MM.1S (cell line): ENCODE results near the gene IL22RA1.
A peak's percentile ranks its signal among the peaks of the same experiment; 100 is the strongest.

ENCODE experiments used
- DNase-seq: peaks from one replicate; pipeline ENCODE4 v3.0.0-alpha.2; 2015
- H2AFZ ChIP-seq: fragments of 300-600 bp; sonication (generic); 2 replicates; pipeline ENCODE4 v1.6.0; 2016; ENCODE audit warnings: antibody characterized with exemption, low read length
- H3F3A ChIP-seq: fragments of 300-600 bp; sonication (generic); 2 replicates; pipeline ENCODE4 v1.6.1; 2016; ENCODE audit warnings: mild to moderate bottlenecking, antibody characterized with exemption, low read length, moderate library complexity, mixed read lengths; ENCODE audit not compliant: insufficient read depth
- H3K27ac ChIP-seq: fragments of 300-600 bp; sonication (generic); 2 replicates; pipeline ENCODE4 v1.5.1; 2016; ENCODE audit warnings: mild to moderate bottlenecking, low read length
- H3K27me3 ChIP-seq: fragments of 300-600 bp; sonication (generic); replicated peaks from 2 replicates; pipeline ENCODE4 v1.6.0; 2016; ENCODE audit warnings: low read length; ENCODE audit not compliant: insufficient read depth
- H3K36me3 ChIP-seq: fragments of 300-600 bp; sonication (generic); replicated peaks from 2 replicates; pipeline ENCODE4 v1.6.1; 2016; ENCODE audit warnings: mild to moderate bottlenecking, low read length, mixed read lengths; ENCODE audit not compliant: insufficient read depth
- H3K4me1 ChIP-seq: fragments of 300-600 bp; sonication (generic); 2 replicates; pipeline ENCODE4 v1.6.1; 2016; ENCODE audit warnings: low read length, mixed read lengths
- H3K4me2 ChIP-seq: fragments of 300-600 bp; sonication (generic); 2 replicates; pipeline ENCODE4 v1.6.0; 2016; ENCODE audit warnings: low read depth, low read length
- H3K4me3 ChIP-seq: fragments of 300-600 bp; sonication (generic); 2 replicates; pipeline ENCODE4 v1.5.1; 2016; ENCODE audit warnings: low read length, mixed read lengths
- H3K79me2 ChIP-seq: fragments of 300-600 bp; sonication (generic); 2 replicates; pipeline ENCODE4 v1.6.1; 2016; ENCODE audit warnings: mixed run types, low read length, mixed read lengths
- H3K9ac ChIP-seq: fragments of 300-600 bp; sonication (generic); 2 replicates; pipeline ENCODE4 v1.6.1; 2016; ENCODE audit warnings: low read length, mixed read lengths
- H3K9me2 ChIP-seq: fragments of 300-600 bp; sonication (generic); replicated peaks from 2 replicates; pipeline ENCODE4 v1.6.1; 2016; ENCODE audit warnings: mild to moderate bottlenecking, low read length, mixed read lengths; ENCODE audit not compliant: insufficient read depth
- H3K9me3 ChIP-seq: fragments of 300-600 bp; sonication (generic); replicated peaks from 2 replicates; pipeline ENCODE4 v1.6.1; 2016; ENCODE audit warnings: mild to moderate bottlenecking, low read length, mixed read lengths; ENCODE audit not compliant: insufficient read depth
- H4K20me1 ChIP-seq: fragments of 300-600 bp; sonication (generic); 2 replicates; pipeline ENCODE4 v1.6.1; 2016; ENCODE audit warnings: mild to moderate bottlenecking, low read length, moderate library complexity, mixed read lengths; ENCODE audit not compliant: insufficient read depth
- CTCF ChIP-seq: fragments of 300-600 bp; sonication (generic); IDR thresholded peaks from 2 replicates; pipeline ENCODE4 v1.5.1; 2016; ENCODE audit warnings: antibody characterized with exemption, low read length, mixed read lengths
- EZH2 ChIP-seq: fragments of 300-600 bp; sonication (generic); optimal IDR thresholded peaks from 2 replicates; pipeline ENCODE3; 2017; ENCODE audit warnings: low read depth, mild to moderate bottlenecking, antibody characterized with exemption, low read length, mixed read lengths
- EZH2phosphoT487 ChIP-seq: fragments of 300-600 bp; sonication (generic); IDR thresholded peaks from 2 replicates; pipeline ENCODE4 v1.6.1; 2018; ENCODE audit warnings: antibody characterized with exemption, low read length

The IL22RA1 gene

GRCh38 chr1:24173638-24174575 is 31.0 kb upstream of the IL22RA1 start:
- peaks cover 12% of the 10 kb centered on the region for H4K20me1 ChIP-seq
- H3K36me3 ChIP-seq: peaks cover 15% of the 10 kb centered on the region; the same call in 1 of the 2 replicates
- H3K4me2 ChIP-seq: no peak overlapping the region
- H3K9me3 ChIP-seq: no peaks in the 10 kb centered on the region
- H3K27me3 ChIP-seq: no peaks in the 10 kb centered on the region
- H3K9me2 ChIP-seq: no peaks in the 10 kb centered on the region
- no peak overlapping the region for H3K4me3 ChIP-seq
- H3K27ac ChIP-seq: 0 out of 2 replicates have a peak overlapping the region, but pooled peaks have one; percentile 29
- H3K79me2 ChIP-seq: peaks cover 100% of the 10 kb centered on the region
- peaks cover 7% of the 10 kb centered on the region; the same call in 1 of the 2 replicates for H3K4me1 ChIP-seq
- no peak overlapping the region for H2AFZ ChIP-seq
- DNase-seq: no peak
- H3F3A ChIP-seq: 0 out of 2 replicates have a peak, but pooled peaks cover 3% of the 10 kb centered on the region
- TF ChIP-seq EZH2 (no peak), EZH2phosphoT487 (no peak), CTCF (no peak)
- H3K9ac ChIP-seq: no peak overlapping the region

- Histone ChIP-seq H4K20me1 (peaks cover 12% of the 10 kb centered on the region), H3K9me2 (no peaks in the 10 kb centered on the region), H3K4me3 (no peak overlapping the region), H2AFZ (no peak overlapping the region), H3K36me3 (peaks cover 15% of the 10 kb centered on the region), H3K9me3 (no peaks in the 10 kb centered on the region), H3K79me2 (peaks cover 91% of the 10 kb centered on the region), H3F3A (0 out of 2 replicates have a peak, but pooled peaks cover 3% of the 10 kb centered on the region), H3K4me2 (no peak overlapping the region), H3K27ac (no peak overlapping the region), H3K27me3 (no peaks in the 10 kb centered on the region), H3K4me1 (peaks cover 7% of the 10 kb centered on the region; the same call in 1 of the 2 replicates), H3K9ac (no peak overlapping the region)
- TF ChIP-seq EZH2 (no peak), EZH2phosphoT487 (no peak), CTCF (no peak)
- DNase-seq: no peak
Measured at GRCh38 chr1:24172598-24172997, 29.7 kb upstream of the IL22RA1 start.

- peaks cover 61% of the 10 kb centered on the region for H3K79me2 ChIP-seq
- H3K4me3 ChIP-seq: no peak overlapping the region
- peaks cover 15% of the 10 kb centered on the region for H3K36me3 ChIP-seq
- H3K4me1 ChIP-seq: peaks cover 6% of the 10 kb centered on the region; the same call in 1 of the 2 replicates
- H3F3A ChIP-seq: 0 out of 2 replicates have a peak, but pooled peaks cover 2% of the 10 kb centered on the region
- no peak for TF ChIP-seq CTCF
- TF ChIP-seq EZH2: no peak
- H3K4me2 ChIP-seq: no peak overlapping the region
- peaks cover 2% of the 10 kb centered on the region; the same call in 1 of the 2 replicates for H4K20me1 ChIP-seq
- DNase-seq: no peak
- H3K27me3 ChIP-seq: no peaks in the 10 kb centered on the region
- no peak overlapping the region for H3K27ac ChIP-seq
- no peaks in the 10 kb centered on the region for H3K9me3 ChIP-seq
- no peaks in the 10 kb centered on the region for H3K9me2 ChIP-seq
- H2AFZ ChIP-seq: no peak overlapping the region
- no peak overlapping the region for H3K9ac ChIP-seq
Measured at GRCh38 chr1:24169286-24169685, 26.3 kb upstream of the IL22RA1 start.
